DMS114 treated with DMSO at 0.1 percent for 48 hours (cell line): ENCODE measurements around the gene CORO7.
"Not testable (repeated sequence)": the region's sequence is repeated elsewhere in the genome, so short reads cannot be mapped to it uniquely, and the experiment has no call there.

Experiments used
- DNase-seq: peaks from one replicate; lab custom pipeline; 2025; ENCODE audit not compliant: unreplicated experiment; lab: John Stamatoyannopoulos, UW

CORO7 gene

DNA sequence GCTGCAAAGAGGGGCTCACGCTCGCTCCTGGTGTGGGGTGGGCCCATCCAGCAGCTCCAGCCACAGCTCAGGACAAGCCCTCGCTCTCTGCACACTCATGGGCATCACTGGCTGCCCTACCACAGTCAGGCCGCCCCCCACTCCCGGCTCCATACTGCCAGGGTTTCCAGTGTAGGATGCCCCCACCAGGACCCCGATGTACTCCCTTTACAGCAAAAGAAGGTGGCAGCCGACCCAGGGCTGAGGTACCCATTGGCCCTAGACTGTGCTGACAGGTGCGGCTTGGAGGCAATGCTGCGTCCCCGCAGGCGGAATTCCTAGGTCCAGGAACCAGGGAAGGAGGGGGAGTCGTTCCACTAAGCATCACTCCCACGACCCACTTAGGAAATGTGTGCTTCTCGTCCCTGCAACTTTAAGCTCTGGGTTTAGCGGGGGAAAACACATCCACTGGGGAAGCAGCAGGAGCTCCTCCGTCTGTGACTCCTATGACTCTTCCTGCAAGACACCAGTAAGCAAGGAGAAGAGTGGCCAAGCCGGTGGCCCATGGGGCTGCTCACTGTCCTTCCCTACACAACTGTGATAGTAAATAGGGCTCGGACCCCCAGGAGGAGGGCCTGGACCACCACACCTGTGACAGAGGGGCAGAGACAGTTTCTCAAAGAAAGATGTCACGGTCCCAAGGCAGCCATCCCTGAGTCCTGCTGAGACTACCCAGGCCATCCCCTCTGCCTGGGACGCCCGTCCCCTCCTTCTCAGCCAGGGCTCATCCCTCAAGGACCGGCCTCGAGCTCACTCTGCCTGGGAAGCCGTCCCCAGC is 13.1 kb downstream of the CORO7 start:
- DNase-seq = no peak

DNA sequence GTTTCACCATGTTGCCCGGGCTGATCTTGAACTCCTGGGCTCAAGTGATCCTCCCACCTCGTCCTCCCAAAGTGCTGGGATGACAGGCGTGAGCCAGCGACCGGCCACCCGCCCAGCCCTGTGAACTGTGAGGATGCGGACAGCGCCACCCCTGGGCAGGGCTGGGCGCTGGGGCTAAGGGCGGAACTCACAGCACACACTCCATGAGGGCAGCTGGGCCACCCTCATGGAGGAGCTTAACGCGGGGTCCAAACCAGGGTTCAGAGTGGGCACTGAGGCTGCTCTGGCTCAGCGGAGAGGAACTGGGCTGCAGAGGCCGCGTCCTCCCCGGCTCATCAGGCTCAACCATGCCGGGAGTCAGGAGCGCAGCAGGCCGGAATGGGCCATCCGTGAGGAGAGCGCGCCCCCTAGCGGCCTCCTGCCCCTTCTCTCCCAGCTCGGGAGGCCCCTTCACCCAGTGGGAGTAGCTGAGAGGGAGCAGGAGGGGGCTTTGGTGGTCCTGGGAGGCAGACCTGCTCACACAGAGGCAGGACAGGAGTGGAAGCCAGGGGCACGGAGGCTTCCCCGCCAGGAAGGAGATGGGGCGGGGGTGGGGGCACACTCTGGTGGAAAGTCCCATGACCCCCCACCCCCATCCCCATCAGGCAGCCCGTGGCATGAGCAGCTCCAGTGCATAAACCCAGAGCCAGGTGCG is 13.8 kb downstream of the CORO7 start:
- peak; percentile 37 for DNase-seq

DNA sequence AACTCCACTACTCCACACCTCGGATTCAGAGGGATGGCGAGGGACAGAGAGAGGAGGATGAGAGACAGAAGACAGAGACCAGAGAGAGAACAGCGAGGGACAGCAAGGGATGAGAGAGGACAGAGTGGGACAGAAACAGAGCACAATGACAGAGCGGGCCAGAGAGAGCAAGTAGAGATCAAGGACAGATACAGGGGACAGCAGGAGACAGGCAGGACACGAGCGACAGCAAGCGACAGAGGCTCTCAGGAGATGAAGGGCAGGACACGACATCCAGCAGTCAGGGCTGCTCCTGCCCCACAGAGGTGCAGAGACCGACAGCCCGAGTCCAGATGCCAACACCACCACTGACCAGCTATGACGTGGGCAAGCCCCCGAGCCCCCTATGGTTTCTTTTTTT is 14.9 kb downstream of the CORO7 start:
- no peak for DNase-seq

DNA sequence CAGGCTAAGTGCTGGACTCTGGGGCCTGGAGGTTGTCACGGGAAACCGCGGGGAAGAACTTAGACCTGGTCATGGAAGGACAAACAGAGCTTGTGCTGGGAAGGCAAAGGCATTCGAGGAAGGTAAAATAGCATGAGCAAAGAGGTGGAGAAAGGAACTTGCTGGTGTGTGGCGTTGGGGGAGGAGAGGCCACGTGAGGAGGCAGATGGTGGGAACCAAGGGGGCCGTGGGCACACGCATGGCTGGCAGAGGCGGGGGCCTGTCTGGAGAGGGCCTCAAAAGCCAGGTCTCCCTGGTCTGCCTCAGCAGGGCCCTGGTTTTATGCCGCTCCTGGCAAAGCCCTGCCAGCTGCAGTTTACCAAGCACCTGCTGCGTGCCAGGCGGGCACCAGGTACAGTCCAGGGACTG is 15.3 kb downstream of the CORO7 start:
- DNase-seq = no peak

DNA sequence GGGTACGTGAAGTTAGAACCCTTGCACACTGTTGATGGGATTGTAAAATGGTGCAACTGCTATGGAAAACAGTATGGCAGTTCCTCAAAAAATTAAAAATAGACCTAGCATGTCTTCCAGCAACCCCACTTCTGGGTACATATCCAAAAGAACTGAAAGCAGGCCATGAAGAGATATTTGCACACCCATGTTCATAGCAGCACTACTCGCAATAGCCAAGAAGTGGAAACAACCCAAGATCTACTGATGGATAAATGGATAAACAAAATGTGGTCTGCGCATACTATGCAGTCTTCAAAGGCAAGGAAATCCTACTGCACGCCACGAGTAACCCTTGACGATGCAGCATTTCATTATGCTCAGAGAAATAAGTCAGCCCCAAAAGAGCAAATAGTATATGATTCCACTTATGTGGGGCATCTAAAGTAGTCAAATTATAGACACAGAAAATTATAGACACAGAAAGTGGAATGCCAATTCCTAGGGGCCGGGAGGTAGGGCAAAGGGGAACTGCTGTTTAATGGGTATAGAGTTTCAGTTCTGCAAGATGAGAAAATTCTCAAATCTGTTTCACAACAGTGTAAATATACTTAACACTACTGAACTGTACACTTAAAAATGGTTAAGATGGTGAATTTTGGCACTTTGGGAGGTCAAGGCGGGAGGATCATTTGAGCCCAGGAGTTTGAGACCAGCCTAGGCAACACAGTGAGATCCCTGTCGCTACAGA is 17.2 kb downstream of the CORO7 start:
- DNase-seq = no peak

DNA sequence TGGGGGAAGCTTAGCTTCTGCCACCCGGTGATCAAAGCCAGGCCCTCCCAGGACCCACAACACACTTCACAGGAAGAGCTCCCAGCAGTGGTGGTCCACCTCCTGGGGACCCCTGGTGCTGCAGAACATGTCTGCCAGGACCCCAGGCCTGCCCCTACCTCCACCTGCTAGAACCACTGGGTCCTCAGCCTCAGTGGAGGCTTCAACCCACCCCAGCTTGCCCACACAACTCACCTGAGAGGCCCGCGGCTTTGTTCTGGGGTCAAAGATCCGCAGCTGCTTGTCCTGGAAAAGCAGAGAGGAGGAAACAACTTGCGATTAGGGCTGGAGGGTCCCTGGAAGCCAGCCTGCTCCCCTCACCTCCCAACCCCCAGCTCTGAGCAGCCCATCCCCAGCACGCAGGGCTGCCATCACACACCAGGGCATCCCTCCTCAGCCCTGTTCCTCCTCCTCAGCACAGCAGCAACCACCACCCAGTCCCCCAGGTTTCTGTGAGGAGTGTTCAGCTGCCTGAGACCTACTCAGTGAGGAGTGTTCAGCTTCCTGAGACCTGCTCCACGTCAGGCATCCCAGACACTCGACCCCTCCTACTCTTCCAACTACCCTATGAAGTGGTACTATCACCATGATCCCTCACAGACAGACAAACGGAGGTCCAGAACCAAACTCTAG is 21.2 kb downstream of the CORO7 start:
- DNase-seq = no peak

DNA sequence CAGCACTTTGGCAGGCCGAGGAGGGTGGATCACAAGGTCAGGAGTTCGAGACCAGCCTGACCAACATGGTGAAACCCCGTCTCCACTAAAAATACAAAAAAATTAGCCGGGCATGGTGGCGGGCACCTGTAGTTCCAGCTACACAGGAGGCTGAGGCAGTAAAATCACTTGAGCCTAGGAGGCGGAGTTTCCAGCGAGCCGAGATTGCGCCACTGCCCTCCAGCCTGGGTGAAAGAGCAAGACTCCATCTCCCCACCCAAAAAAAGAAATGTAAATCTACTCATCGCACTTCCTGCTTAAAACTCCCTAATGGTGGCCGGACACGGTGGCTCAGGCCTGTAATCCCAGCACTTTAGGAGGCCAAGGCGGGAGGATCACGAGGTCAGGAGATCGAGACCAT is 22.5 kb downstream of the CORO7 start:
- not testable (repeated sequence) for DNase-seq

DNA sequence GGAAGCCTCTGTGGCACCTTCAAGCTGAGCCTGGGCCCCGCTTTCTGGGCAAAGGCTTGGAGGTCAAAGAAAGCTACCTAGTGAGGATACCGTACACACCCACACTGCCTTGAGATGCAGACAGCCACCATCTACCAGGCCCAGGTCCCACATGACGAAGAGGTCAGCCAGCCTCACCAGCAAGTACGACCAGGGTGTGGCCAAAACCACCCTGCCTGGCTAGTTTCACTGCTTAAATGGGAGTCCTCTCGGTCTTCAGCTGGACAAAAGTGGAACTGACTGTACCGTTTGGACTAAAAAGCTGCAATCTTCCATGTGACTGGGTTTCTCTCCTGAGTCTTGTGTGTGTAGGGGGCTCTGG is 23.2 kb downstream of the CORO7 start:
- no peak for DNase-seq

DNA sequence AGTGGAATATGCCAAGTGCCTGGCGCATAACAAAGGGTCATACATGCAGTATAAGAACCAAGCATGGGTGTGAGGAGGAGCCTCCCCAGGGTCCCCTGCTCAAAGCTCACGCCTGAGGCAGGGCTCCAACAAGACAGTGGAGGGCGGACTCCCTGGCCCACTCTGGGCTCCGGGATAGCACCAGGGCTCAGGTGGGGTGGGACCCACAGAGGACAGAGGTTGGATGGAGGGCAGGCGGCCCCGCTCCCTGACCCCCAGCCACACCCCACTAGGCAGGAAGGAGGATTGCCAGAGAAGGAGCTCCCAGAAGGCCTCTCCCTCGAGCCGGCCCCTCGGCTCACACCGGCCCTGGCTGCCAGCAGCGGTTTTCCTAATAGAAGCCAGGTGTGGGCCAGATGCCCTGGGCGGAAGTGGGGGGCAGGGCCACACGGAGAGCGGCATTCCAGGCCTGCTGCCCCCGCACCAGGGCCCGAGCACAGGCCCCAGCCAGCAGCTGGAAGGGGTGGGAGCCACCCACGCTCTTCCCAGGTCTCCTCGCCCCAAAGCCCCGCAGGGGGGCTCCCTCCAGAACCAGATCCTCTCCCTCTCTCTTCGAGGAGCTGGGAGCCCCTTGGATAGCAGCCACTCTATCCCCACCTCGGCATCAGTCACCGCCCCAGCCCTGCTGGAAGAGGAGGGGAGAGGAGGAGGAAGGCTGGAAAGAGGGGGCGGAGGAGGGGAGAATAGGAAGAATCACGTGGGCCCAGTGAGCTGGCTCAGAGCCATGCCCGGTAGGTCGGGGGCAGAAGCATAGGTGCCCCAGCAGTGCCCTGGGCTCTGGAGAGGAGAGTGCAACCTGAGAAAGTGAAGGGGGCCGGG is 23.8 kb downstream of the CORO7 start:
- no peak for DNase-seq

DNA sequence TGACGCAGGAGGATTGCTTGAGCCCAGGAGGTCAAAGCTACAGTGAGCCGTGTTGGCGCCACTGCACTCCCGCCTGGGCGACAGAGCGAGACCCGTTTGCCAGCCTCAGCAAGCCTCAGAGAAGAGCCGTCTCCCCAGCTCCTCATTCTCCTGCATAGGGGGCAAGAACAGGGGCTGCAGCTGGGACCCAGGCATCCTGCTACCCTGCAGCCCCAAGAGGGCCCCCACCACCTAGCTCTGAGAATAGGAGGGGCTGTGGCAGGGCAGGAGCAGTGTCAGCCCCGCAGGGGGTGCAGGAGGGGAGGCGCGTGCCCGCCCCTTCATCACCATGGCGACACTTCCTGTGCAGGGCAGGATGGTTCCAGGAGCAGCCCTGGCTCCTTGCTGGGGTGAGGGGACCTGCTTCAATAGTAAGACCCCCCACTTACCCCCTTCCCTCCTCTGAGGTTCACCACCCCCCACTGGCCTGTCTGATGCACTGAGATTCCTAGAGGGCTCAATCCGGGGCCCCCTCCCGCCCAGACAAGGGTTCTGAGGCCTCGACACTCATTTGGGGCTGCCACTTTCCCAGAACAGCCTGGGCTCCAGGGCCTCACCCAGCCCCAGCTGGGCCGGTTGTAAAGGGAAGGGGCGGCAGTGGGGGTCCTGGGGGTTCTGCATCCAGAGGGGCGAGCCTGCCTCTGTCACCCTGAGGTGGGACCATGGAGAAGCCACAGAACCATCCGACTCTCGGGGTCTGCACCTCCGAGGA is 24.6 kb downstream of the CORO7 start:
- no peak for DNase-seq

DNA sequence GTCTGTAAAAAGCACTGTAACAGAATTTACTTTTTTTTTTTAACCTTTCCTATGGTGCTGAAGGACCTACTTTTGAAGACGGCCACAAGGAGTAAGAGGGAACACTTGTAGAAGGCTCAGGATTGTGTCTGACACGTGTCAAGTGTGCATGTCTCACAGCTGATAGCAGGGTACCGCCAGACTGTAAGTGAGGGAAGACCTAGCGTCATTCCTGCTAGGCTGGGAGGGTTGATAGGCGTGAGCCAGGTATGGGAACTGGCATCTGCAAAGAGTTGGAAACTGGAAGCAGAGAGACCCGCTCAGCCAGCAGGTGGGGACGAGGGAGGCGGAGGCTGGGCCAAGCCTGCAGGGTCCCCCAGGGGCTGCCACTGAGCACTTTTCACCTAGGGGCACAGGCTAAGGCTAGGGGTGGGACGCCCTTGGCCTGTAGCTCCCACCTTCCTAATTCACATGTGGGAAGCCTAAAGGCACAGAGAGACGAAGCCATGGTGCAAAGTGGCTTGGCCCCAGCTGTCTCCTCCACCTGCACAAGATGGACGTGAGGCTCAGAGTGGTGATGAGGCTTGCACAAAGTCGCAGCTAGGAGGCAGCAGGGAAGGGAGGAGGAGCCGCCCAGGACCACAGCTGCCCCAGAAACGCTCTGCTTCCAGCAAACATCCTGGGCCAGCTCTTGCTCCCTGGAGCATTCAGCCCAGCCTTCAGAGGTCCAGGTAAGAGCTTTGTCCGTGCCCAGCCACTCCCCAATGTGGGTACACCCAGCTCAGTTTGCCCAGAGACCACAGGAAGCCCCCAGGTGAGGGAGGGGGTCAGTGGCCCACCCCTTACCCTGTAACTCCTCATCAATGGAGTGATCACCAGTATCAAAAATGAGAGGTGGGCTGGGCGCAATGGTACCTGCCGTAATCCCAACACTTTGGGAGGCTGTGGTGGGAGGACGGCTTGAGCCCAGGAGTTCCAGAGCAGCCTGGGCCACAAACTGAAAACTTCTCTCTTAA is 25.8 kb downstream of the CORO7 start:
- no peak for DNase-seq

DNA sequence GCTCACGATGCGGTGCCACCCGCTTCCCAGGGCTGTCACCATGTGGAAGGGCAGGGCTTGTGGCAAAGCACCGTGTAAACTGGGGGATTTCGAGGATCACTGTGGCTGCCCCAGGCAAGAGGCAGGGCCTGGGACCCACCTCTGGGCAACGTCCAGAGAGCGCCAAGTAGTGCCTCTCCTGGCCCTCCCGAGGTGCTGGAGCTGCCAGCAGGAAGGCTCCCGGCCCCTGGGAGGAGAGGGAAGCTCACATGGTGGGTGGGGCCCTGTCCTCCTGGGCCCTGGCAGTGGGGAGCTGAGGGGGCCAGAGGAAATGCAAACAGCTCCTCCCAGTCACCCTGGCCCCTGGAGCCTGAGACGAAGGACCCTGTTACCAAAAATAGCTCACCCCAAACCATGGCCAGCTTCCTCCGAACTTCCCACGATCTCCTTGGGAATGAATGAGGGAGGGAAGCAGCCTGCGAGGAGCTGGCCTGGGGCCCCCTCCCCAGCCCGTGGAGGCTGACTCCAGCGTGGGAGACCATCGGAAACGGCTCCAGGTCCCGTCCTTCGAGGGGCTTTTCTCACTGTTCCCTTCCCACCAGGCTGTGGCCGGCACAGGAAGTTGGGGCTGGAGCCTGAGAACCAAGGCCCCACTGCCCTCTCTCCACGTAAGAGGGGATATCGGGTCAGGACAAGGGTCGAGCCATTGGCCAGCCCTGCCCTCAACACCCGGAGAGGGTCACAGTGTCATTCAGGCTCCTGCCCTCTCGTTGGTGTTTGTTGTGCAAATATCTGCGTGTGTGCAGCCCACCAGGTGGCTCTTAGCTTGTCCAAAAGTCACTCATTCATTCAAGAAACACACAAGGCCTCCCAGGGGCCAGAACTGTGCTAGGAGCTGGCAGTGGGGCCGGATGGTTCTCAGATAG is 27.1 kb downstream of the CORO7 start:
- no peak for DNase-seq

DNA sequence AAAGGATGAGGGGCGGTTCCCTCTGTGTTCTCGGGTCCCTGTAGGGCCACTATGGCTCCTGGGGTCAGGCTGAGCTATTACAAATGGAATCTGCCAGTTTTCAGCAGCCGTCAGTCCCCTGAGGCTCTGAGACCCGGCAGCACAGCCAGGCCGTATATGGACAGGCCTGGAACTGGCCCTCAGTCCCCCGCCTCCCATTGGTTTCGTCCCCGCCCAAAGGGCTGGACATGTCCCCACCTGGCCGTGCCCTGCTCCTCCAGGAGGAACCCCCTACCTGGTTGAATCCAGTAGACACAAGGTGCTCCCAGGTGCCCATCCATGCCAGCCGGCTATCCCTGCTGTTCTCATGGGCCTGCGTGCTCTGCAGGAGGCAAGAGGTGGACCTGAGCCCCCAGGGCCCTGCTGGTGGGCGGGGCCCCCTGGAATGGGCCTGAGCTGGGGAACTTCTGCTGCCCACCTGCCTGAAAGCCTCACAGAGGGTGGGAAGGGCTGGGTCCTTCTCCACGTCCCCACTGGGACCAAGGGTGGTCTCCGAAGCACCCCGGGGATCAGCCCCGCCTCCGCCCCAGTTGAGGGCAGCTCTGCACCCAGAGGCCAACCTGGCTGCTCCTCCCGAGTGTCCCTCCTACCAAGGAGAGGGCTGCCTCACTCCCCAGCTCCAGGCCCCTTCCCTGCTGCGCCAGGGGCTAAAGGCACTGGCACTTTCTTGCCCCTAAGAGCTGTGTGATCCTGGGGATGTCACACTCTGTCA is 27.9 kb downstream of the CORO7 start:
- no peak for DNase-seq

DNA sequence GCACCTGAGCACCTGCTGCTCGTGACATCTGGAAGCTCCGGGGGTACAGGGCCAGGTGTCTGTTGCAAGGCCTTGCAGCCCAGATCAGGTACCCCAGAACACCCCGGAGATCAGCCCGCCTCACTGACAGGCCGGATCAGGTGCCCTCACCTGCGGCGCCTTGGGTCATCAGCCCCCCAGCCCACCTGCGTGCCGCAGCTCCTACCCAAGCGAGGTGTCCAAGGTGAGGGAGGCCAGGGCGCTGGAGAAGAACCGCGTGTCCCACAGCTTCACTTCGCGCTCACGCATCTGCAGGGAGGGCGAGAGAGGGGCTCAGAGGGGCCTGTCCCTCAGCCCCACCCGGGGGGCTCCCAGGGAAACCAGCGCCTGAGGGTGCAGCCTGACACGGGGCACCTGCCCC is 28.6 kb downstream of the CORO7 start:
- no peak for DNase-seq

DNA sequence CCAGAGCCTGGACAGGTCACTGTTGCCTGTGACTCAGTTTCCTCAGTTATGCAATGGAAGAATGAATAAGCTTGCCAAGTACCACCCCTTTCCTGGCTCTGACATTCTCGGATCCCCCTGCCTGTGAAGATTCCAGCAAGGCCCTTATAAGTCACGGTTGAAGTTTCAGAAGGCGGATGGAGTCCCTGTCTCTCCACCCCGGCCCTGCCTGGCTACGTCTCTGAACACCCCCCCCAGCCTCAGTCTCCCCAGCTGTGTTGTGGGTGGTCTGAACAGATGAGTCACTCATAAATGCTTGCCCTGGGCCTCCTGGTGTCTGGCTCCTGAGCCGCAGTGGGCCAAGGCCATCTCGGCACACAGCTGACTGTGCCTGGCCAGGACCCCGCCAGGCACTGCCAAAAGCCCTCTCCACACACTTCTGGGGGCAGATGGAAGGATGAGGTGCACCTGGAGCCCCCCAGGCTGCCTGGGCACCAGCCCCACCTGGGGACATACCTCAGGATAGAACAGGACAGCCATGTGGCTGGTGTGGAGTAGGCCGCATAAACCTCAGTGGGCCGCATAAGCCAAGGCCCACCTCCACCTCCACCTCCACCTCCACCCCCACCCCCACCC is 29.3 kb downstream of the CORO7 start:
- no peak for DNase-seq

DNA sequence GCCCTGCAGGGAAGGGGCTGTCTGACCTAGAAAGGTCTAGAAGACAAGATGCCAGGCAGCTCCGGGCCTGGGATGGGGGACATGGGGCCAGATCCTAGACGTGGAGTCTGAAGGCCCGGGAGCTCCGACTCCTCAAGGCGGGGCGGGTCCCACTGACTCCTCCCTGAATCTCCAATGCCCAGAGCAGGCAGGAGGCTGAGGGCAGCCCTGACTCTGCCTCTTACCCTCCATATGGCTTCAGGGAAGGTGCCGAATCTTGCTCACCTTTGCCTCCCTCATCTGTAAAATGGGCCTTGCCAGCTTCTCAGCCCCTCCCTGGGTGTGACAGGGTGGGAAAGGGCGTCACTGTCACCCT is 30.0 kb downstream of the CORO7 start:
- no peak for DNase-seq
